Daoy (cell line): ENCODE measurements around the gene NIT2. TPM values are rescaled to one million over a fixed set of nuclear protein-coding genes. Genes with fewer than 3 reads are reported as not detected.
"Not testable (repeated sequence)": the region's sequence is repeated elsewhere in the genome, so short reads cannot be mapped to it uniquely, and the experiment has no call there.

Source experiments
- DNase-seq: peaks from one replicate; pipeline ENCODE4 v3.0.0-alpha.2; 2015; ENCODE audit warnings: low read depth
- total RNA-seq: library from RNA; depleted of rRNA; stranded (reverse); fragments of >200 nt; shearing (Covaris generic); gene quantifications from 2 replicates; pipeline ENCODE4 v1.2.3, GENCODE V29; 2014

The NIT2 gene
- total RNA-seq, 1 experiment from 2014 or later: 53.2 TPM

- no peak for DNase-seq
These were observed 4.4 kb downstream of the NIT2 start for GRCh38 chr3:100338911-100339310.

- DNase-seq: no peak
These were observed 5.2 kb downstream of the NIT2 start for GRCh38 chr3:100339786-100340185.

- no peak for DNase-seq
These were observed 6.0 kb downstream of the NIT2 start for GRCh38 chr3:100340527-100340926.

- DNase-seq: no peak
These were observed 14.2 kb downstream of the NIT2 start for GRCh38 chr3:100348727-100349126.

- DNase-seq: not testable (repeated sequence)
These were observed 17.2 kb downstream of the NIT2 start for GRCh38 chr3:100351770-100352169.

GRCh38 chr3:100352296-100353231 is 18.0 kb downstream of the NIT2 start:
- no peak for DNase-seq

- no peak for DNase-seq
These were observed 20.3 kb downstream of the NIT2 start for GRCh38 chr3:100354850-100355249.

GRCh38 chr3:100358413-100358812 is 23.9 kb downstream of the NIT2 start:
- DNase-seq: no peak

- DNase-seq: no peak
These were observed 24.5 kb downstream of the NIT2 start for GRCh38 chr3:100359035-100359434.

GRCh38 chr3:100360757-100361496 is 26.4 kb downstream of the NIT2 start:
- DNase-seq: no peak

- DNase-seq: no peak
These were observed 27.3 kb downstream of the NIT2 start for GRCh38 chr3:100361897-100362296.

- no peak for DNase-seq
These were observed 29.9 kb downstream of the NIT2 start for GRCh38 chr3:100364421-100364820.

- no peak for DNase-seq
These were observed 31.9 kb downstream of the NIT2 start for GRCh38 chr3:100366424-100366823.

GRCh38 chr3:100368441-100368840 is 33.9 kb downstream of the NIT2 start:
- no peak for DNase-seq

- no peak for DNase-seq
These were observed 36.2 kb downstream of the NIT2 start for GRCh38 chr3:100370756-100371155.

- DNase-seq: no peak
These were observed 40.0 kb downstream of the NIT2 start for GRCh38 chr3:100374521-100374920.

GRCh38 chr3:100376301-100376700 is 41.7 kb downstream of the NIT2 start:
- DNase-seq: no peak

- no peak for DNase-seq
These were observed 50.4 kb downstream of the NIT2 start for GRCh38 chr3:100384733-100385525.

GRCh38 chr3:100386437-100387074 is 52.0 kb downstream of the NIT2 start:
- no peak for DNase-seq

- no peak for DNase-seq
These were observed 54.5 kb downstream of the NIT2 start for GRCh38 chr3:100389025-100389424.

- DNase-seq: no peak
These were observed 61.3 kb downstream of the NIT2 start for GRCh38 chr3:100395679-100396431.
